Neural cell (in vitro differentiated cells): ENCODE results near the gene GAA.

Experiments
- EP300 ChIP-seq: fragments of 450-650 bp; conservative IDR thresholded peaks from 2 replicates; pipeline ENCODE4 v1.6.1; 2014; ENCODE audit warnings: antibody characterized with exemption, mild to moderate bottlenecking, moderate library complexity; ENCODE audit not compliant: poor library complexity, severe bottlenecking
- EZH2 ChIP-seq: fragments of 200-600, 300-800 bp; shearing (Covaris generic), sonication (generic); IDR thresholded peaks from 2 replicates; pipeline ENCODE4 v1.6.1; 2014; ENCODE audit warnings: antibody characterized with exemption, low read length, borderline replicate concordance, mild to moderate bottlenecking; ENCODE audit not compliant: insufficient read depth, poor library complexity, severe bottlenecking
- RAD21 ChIP-seq: fragments of 450-650 bp; conservative IDR thresholded peaks from 2 replicates; pipeline ENCODE4 v1.6.1; 2014; ENCODE audit warnings: antibody characterized with exemption, mild to moderate bottlenecking, moderate library complexity
- SMC3 ChIP-seq: fragments of 450-650 bp; conservative IDR thresholded peaks from 2 replicates; pipeline ENCODE4 v1.6.1; 2014; ENCODE audit warnings: antibody characterized with exemption, mild to moderate bottlenecking, moderate library complexity; ENCODE audit not compliant: poor library complexity
- TF ChIP-seq, protein P1 (sequence below): fragments of 450-650 bp; IDR thresholded peaks from 2 replicates; pipeline ENCODE4 v1.5.1; 2014; ENCODE audit warnings: antibody characterized with exemption, mild to moderate bottlenecking, moderate library complexity; ENCODE audit not compliant: poor library complexity, severe bottlenecking

- TF ChIP-seq EZH2 (no peak), SMC3 (no peak), EP300 (no peak), RAD21 (no peak)
- TF ChIP-seq, protein P1, sequence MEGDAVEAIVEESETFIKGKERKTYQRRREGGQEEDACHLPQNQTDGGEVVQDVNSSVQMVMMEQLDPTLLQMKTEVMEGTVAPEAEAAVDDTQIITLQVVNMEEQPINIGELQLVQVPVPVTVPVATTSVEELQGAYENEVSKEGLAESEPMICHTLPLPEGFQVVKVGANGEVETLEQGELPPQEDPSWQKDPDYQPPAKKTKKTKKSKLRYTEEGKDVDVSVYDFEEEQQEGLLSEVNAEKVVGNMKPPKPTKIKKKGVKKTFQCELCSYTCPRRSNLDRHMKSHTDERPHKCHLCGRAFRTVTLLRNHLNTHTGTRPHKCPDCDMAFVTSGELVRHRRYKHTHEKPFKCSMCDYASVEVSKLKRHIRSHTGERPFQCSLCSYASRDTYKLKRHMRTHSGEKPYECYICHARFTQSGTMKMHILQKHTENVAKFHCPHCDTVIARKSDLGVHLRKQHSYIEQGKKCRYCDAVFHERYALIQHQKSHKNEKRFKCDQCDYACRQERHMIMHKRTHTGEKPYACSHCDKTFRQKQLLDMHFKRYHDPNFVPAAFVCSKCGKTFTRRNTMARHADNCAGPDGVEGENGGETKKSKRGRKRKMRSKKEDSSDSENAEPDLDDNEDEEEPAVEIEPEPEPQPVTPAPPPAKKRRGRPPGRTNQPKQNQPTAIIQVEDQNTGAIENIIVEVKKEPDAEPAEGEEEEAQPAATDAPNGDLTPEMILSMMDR = no peak
These were observed 8.5 kb downstream of the GAA start for GRCh38 chr17:80109713-80110446.
